HepG2 (cell line): ENCODE measurements around the gene TBC1D20. TPM values are rescaled to one million over a fixed set of nuclear protein-coding genes. Genes with fewer than 3 reads are reported as not detected.

Experiments used
- AKNA ChIP-seq: sonication (generic); formaldehyde crosslinking; IDR thresholded peaks from 2 replicates; pipeline ENCODE4 v1.4.0; 2020; ENCODE audit warnings: missing genetic modification reagents, borderline replicate concordance
- GATAD2A ChIP-seq: IDR thresholded peaks from 2 replicates; pipeline ENCODE4 v1.6.1; 2016
- IKZF4 ChIP-seq: sonication (generic); formaldehyde crosslinking; IDR thresholded peaks from 2 replicates; pipeline ENCODE4 v1.5.1; 2020; ENCODE audit warnings: borderline replicate concordance, mild to moderate bottlenecking, low read depth, missing genetic modification reagents; ENCODE audit errors: not compliant biosample characterization
- PAX8 ChIP-seq: sonication (generic); formaldehyde crosslinking; IDR thresholded peaks from 2 replicates; pipeline ENCODE4 v1.8.0; 2022; ENCODE audit warnings: mild to moderate bottlenecking, missing genetic modification reagents, borderline replicate concordance
- ZMYM3 ChIP-seq: sonication (generic); formaldehyde crosslinking; IDR thresholded peaks from 2 replicates; pipeline ENCODE4 v1.5.1; 2020; ENCODE audit warnings: mild to moderate bottlenecking, missing genetic modification reagents
- ZNF138 ChIP-seq: sonication (generic); formaldehyde crosslinking; IDR thresholded peaks from 2 replicates; pipeline ENCODE4 v1.5.0; 2020; ENCODE audit warnings: mild to moderate bottlenecking, low read depth, missing genetic modification reagents
- ZNF205 ChIP-seq: IDR thresholded peaks from 2 replicates; pipeline ENCODE4 v1.6.1; 2018; ENCODE audit warnings: missing biosample characterization, missing genetic modification reagents
- ZNF280D ChIP-seq: sonication (generic); formaldehyde crosslinking; IDR thresholded peaks from 2 replicates; pipeline ENCODE4 v1.5.1; 2020; ENCODE audit warnings: mild to moderate bottlenecking, missing genetic modification reagents
- ZNF580 ChIP-seq: IDR thresholded peaks from 2 replicates; pipeline ENCODE4 v1.6.1; 2016; ENCODE audit warnings: low read depth, borderline replicate concordance
- ZNF616 ChIP-seq: sonication (generic); formaldehyde crosslinking; IDR thresholded peaks from 2 replicates; pipeline ENCODE4 v1.5.0; 2020; ENCODE audit warnings: low read depth, mild to moderate bottlenecking, missing genetic modification reagents
- ZNF740 ChIP-seq: sonication (generic); formaldehyde crosslinking; IDR thresholded peaks from 2 replicates; pipeline ENCODE4 v1.4.0; 2020; ENCODE audit warnings: missing genetic modification reagents
- polyA plus RNA-seq, 8 experiments: library from polyadenylated mRNA; depleted of rRNA in 3 of 8; stranded (reverse) in 7 of 8; unstranded in 1 of 8; fragments of >200 nt; fragmentation: Illumina TruSeq in 4 of 8; extraction: Trizol in 4 of 8; gene quantifications; 2 replicates each; pipeline versions ENCODE4 v1.2.1 to v1.2.3, GENCODE V29; 2011 to 2016; ENCODE audit warnings: low read depth in 4 of 8, missing spikeins in 1 of 8, mixed read lengths in 1 of 8; ENCODE audit not compliant: insufficient read depth in 1 of 8
- total RNA-seq, 5 experiments: library from RNA; depleted of rRNA; stranded (reverse); fragments of >200 nt; fragmentation: Illumina TruSeq; extraction: Trizol; gene quantifications; 2 replicates each; pipeline ENCODE4 v1.2.3, GENCODE V29; 2016; ENCODE audit warnings: low read depth in 1 of 5
- TF ChIP-seq, protein P1 (sequence below): sonication (generic); formaldehyde crosslinking; IDR thresholded peaks from 2 replicates; pipeline ENCODE4 v1.4.0; 2020; ENCODE audit warnings: mild to moderate bottlenecking, missing genetic modification reagents
- TF ChIP-seq, protein P2 (sequence below): sonication (generic); formaldehyde crosslinking; IDR thresholded peaks from 2 replicates; pipeline ENCODE4 v1.9.0; 2022; ENCODE audit warnings: low read depth, missing genetic modification reagents

TBC1D20 gene
- total and polyA plus RNA-seq, 2 of the 13 experiments (the other 11 are each of a cell fraction or from before 2014, with no cell fraction given): 36.6 to 47.1 TPM

GRCh38 chr20:387520-387919, 74.8 kb downstream of the TBC1D20 start (continued):
- TF ChIP-seq ZNF280D (CRISPR knock-in tag) (0 out of 2 replicates have a peak, but pooled peaks have one; percentile 24), AKNA (CRISPR knock-in tag) (no peak), ZNF580 (no peak), ZNF740 (CRISPR knock-in tag) (no peak), GATAD2A (no peak), IKZF4 (CRISPR knock-in tag) (no peak), ZNF138 (CRISPR knock-in tag) (no peak), PAX8 (CRISPR knock-in tag) (no peak), ZMYM3 (CRISPR knock-in tag) (peak; percentile 28; the same call in 1 of the 2 replicates), ZNF205 (CRISPR knock-in tag) (no peak), ZNF616 (CRISPR knock-in tag) (no peak)
- TF ChIP-seq, protein P1, sequence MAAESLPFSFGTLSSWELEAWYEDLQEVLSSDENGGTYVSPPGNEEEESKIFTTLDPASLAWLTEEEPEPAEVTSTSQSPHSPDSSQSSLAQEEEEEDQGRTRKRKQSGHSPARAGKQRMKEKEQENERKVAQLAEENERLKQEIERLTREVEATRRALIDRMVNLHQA (CRISPR knock-in tag): no peak
- TF ChIP-seq, protein P2, sequence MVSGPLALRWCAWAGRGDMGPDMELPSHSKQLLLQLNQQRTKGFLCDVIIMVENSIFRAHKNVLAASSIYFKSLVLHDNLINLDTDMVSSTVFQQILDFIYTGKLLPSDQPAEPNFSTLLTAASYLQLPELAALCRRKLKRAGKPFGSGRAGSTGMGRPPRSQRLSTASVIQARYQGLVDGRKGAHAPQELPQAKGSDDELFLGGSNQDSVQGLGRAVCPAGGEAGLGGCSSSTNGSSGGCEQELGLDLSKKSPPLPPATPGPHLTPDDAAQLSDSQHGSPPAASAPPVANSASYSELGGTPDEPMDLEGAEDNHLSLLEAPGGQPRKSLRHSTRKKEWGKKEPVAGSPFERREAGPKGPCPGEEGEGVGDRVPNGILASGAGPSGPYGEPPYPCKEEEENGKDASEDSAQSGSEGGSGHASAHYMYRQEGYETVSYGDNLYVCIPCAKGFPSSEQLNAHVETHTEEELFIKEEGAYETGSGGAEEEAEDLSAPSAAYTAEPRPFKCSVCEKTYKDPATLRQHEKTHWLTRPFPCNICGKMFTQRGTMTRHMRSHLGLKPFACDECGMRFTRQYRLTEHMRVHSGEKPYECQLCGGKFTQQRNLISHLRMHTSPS (CRISPR knock-in tag): no peak
- TF ChIP-seq, all 625 proteins: peak for 10
